Measurements from ENCODE around the gene COPS8.

DNA sequence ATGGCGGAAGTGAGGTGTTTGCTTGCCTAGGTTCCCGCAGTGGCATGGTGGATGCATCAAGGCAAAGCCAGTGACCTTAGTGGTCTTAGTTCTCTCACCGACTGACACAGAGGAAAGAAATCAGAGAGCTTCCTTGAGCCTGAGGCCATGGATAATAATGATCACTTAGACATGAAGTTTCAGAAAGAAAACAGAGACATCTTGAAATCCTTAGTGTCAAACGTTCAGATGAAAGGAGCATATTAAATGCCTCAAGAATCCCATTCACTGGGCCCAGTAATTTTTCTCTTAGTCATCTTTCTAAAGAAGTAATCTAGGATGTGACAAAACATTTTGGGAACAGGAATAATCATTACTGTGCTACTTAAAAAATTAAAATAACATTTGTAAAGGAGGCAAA, 35.2 kb downstream of the COPS8 start:
- TF ChIP-seq, protein P1, sequence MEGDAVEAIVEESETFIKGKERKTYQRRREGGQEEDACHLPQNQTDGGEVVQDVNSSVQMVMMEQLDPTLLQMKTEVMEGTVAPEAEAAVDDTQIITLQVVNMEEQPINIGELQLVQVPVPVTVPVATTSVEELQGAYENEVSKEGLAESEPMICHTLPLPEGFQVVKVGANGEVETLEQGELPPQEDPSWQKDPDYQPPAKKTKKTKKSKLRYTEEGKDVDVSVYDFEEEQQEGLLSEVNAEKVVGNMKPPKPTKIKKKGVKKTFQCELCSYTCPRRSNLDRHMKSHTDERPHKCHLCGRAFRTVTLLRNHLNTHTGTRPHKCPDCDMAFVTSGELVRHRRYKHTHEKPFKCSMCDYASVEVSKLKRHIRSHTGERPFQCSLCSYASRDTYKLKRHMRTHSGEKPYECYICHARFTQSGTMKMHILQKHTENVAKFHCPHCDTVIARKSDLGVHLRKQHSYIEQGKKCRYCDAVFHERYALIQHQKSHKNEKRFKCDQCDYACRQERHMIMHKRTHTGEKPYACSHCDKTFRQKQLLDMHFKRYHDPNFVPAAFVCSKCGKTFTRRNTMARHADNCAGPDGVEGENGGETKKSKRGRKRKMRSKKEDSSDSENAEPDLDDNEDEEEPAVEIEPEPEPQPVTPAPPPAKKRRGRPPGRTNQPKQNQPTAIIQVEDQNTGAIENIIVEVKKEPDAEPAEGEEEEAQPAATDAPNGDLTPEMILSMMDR (IDR thresholded peaks at IDR 0.05), result no peak
- no peak for TF ChIP-seq POLR2A (IDR thresholded peaks at IDR 0.05)
